ENCODE results near the gene PPCDC. TPM values are rescaled to one million over a fixed set of nuclear protein-coding genes. Genes with fewer than 3 reads are reported as not detected.
A peak's percentile ranks its signal among the peaks of the same experiment; 100 is the strongest.

Gene PPCDC
- polyA plus RNA-seq, 4 donors, result 11.4 to 29.4 (median 17.7) TPM

- no peak overlapping the region for H3K4me3 ChIP-seq (ENCODE audit: low read depth in 1 of 3, low read length in 3 of 3)
- no peak for FAIRE-seq
- 30 to 52% (median 47%) methylated on average over 10 to 12 of the region's 12 CpGs for WGBS, 3 donors
These were observed 6.1 kb downstream of the PPCDC start for GRCh38 chr15:75029378-75030022.

GRCh38 chr15:75030023-75030413, 6.6 kb downstream of the PPCDC start:
- DNase-seq, result no peak
- Histone ChIP-seq H3K9me3 (ENCODE audit: control insufficient read depth in 2 of 2, insufficient read depth in 1 of 2, low read depth in 1 of 2, low read length in 1 of 2) (no peaks in the 10 kb centered on the region), H3K27ac (ENCODE audit: low read depth in 1 of 3, low read length in 2 of 3) (peak overlapping the region in 1 of 3 donors; percentile 52), H3K27me3 (ENCODE audit: control insufficient read depth in 3 of 3, insufficient read depth in 3 of 3, low read length in 3 of 3) (no peaks in the 10 kb centered on the region), H3K36me3 (ENCODE audit: control insufficient read depth in 3 of 3, insufficient read depth in 2 of 3, low read depth in 1 of 3, low read length in 3 of 3) (peaks cover 0 to 50% (median 0%) of the 10 kb centered on the region in 3 donors), H3K4me3 (ENCODE audit: low read depth in 1 of 3, low read length in 3 of 3) (no peak overlapping the region), H3K4me1 (ENCODE audit: control insufficient read depth in 3 of 3, insufficient read depth in 2 of 3, low read depth in 1 of 3, low read length in 2 of 3) (peaks cover 0 to 31% (median 3%) of the 10 kb centered on the region in 3 donors)
- FAIRE-seq, result no peak
- 46 to 80% (median 57%) methylated on average over 2 of the region's 2 CpGs for WGBS, 3 donors

More at GRCh38 chr15:75029378-75030022, 6.1 kb downstream of the PPCDC start:
- DNase-seq, result peak; percentile 82 to 90
- Histone ChIP-seq H3K27me3 (ENCODE audit: control insufficient read depth in 3 of 3, insufficient read depth in 3 of 3, low read length in 3 of 3) (no peaks in the 10 kb centered on the region), H3K27ac (ENCODE audit: low read depth in 1 of 3, low read length in 2 of 3) (peak overlapping the region in 2 of 3 donors; percentile 17 to 52), H3K9me3 (ENCODE audit: control insufficient read depth in 2 of 2, insufficient read depth in 1 of 2, low read depth in 1 of 2, low read length in 1 of 2) (no peaks in the 10 kb centered on the region), H3K4me1 (ENCODE audit: control insufficient read depth in 3 of 3, insufficient read depth in 2 of 3, low read depth in 1 of 3, low read length in 2 of 3) (peaks cover 0 to 30% (median 3%) of the 10 kb centered on the region in 3 donors), H3K36me3 (ENCODE audit: control insufficient read depth in 3 of 3, insufficient read depth in 2 of 3, low read depth in 1 of 3, low read length in 3 of 3) (peaks cover 0 to 49% (median 0%) of the 10 kb centered on the region in 3 donors)

- 86 to 90% (median 87%) methylated on average over 4 of the region's 4 CpGs for WGBS, 3 donors
- H3K27ac ChIP-seq (ENCODE audit: low read depth in 1 of 3, low read length in 2 of 3), result peak overlapping the region in 1 of 3 donors; percentile 52
- H3K27me3 ChIP-seq (ENCODE audit: control insufficient read depth in 3 of 3, insufficient read depth in 3 of 3, low read length in 3 of 3), result no peaks in the 10 kb centered on the region
- peak in 1 of 2 donors; percentile 24 for DNase-seq
- H3K4me1 ChIP-seq (ENCODE audit: control insufficient read depth in 3 of 3, insufficient read depth in 2 of 3, low read depth in 1 of 3, low read length in 2 of 3), result peaks cover 0 to 32% (median 3%) of the 10 kb centered on the region in 3 donors
- H3K4me3 ChIP-seq (ENCODE audit: low read depth in 1 of 3, low read length in 3 of 3), result no peak overlapping the region
- H3K36me3 ChIP-seq (ENCODE audit: control insufficient read depth in 3 of 3, insufficient read depth in 2 of 3, low read depth in 1 of 3, low read length in 3 of 3), result peaks cover 0 to 52% (median 0%) of the 10 kb centered on the region in 3 donors
- H3K9me3 ChIP-seq (ENCODE audit: control insufficient read depth in 2 of 2, insufficient read depth in 1 of 2, low read depth in 1 of 2, low read length in 1 of 2), result no peaks in the 10 kb centered on the region
- no peak for FAIRE-seq
These were observed 7.0 kb downstream of the PPCDC start for GRCh38 chr15:75030424-75030823.

GRCh38 chr15:75031848-75032247, 8.5 kb downstream of the PPCDC start:
- Histone ChIP-seq H3K27me3 (ENCODE audit: control insufficient read depth in 3 of 3, insufficient read depth in 3 of 3, low read length in 3 of 3) (no peaks in the 10 kb centered on the region), H3K4me1 (ENCODE audit: control insufficient read depth in 3 of 3, insufficient read depth in 2 of 3, low read depth in 1 of 3, low read length in 2 of 3) (peaks cover 0 to 44% (median 3%) of the 10 kb centered on the region in 3 donors), H3K9me3 (ENCODE audit: control insufficient read depth in 2 of 2, insufficient read depth in 1 of 2, low read depth in 1 of 2, low read length in 1 of 2) (no peaks in the 10 kb centered on the region), H3K4me3 (ENCODE audit: low read depth in 1 of 3, low read length in 3 of 3) (no peak overlapping the region), H3K27ac (ENCODE audit: low read depth in 1 of 3, low read length in 2 of 3) (no peak overlapping the region), H3K36me3 (ENCODE audit: control insufficient read depth in 3 of 3, insufficient read depth in 2 of 3, low read depth in 1 of 3, low read length in 3 of 3) (peaks cover 0 to 47% (median 0%) of the 10 kb centered on the region in 3 donors)
- no peak for DNase-seq
- 41 to 52% (median 50%) methylated on average over 4 of the region's 4 CpGs for WGBS, 3 donors
- no peak for FAIRE-seq

- no peak for FAIRE-seq
- Histone ChIP-seq H3K9me3 (ENCODE audit: control insufficient read depth in 2 of 2, insufficient read depth in 1 of 2, low read depth in 1 of 2, low read length in 1 of 2) (no peaks in the 10 kb centered on the region), H3K27me3 (ENCODE audit: control insufficient read depth in 3 of 3, insufficient read depth in 3 of 3, low read length in 3 of 3) (no peaks in the 10 kb centered on the region), H3K27ac (ENCODE audit: low read depth in 1 of 3, low read length in 2 of 3) (no peak overlapping the region), H3K4me1 (ENCODE audit: control insufficient read depth in 3 of 3, insufficient read depth in 2 of 3, low read depth in 1 of 3, low read length in 2 of 3) (peaks cover 0 to 46% (median 3%) of the 10 kb centered on the region in 3 donors), H3K4me3 (ENCODE audit: low read depth in 1 of 3, low read length in 3 of 3) (no peak overlapping the region), H3K36me3 (ENCODE audit: control insufficient read depth in 3 of 3, insufficient read depth in 2 of 3, low read depth in 1 of 3, low read length in 3 of 3) (peaks cover 0 to 45% (median 0%) of the 10 kb centered on the region in 3 donors)
- DNase-seq, result no peak
- 86 to 90% (median 89%) methylated on average over 2 of the region's 2 CpGs for WGBS, 3 donors
These were observed 9.0 kb downstream of the PPCDC start for GRCh38 chr15:75032395-75032794.

- FAIRE-seq, result no peak
- Histone ChIP-seq H3K4me3 (ENCODE audit: low read depth in 1 of 3, low read length in 3 of 3) (no peak overlapping the region), H3K36me3 (ENCODE audit: control insufficient read depth in 3 of 3, insufficient read depth in 2 of 3, low read depth in 1 of 3, low read length in 3 of 3) (peaks cover 0 to 34% (median 0%) of the 10 kb centered on the region in 3 donors), H3K4me1 (ENCODE audit: control insufficient read depth in 3 of 3, insufficient read depth in 2 of 3, low read depth in 1 of 3, low read length in 2 of 3) (peaks cover 0 to 46% (median 3%) of the 10 kb centered on the region in 3 donors), H3K9me3 (ENCODE audit: control insufficient read depth in 2 of 2, insufficient read depth in 1 of 2, low read depth in 1 of 2, low read length in 1 of 2) (no peaks in the 10 kb centered on the region), H3K27me3 (ENCODE audit: control insufficient read depth in 3 of 3, insufficient read depth in 3 of 3, low read length in 3 of 3) (no peaks in the 10 kb centered on the region), H3K27ac (ENCODE audit: low read depth in 1 of 3, low read length in 2 of 3) (no peak overlapping the region)
- WGBS, 3 donors, result 79 to 85% (median 80%) methylated on average over 6 of the region's 6 CpGs
- DNase-seq, result no peak
These were observed 10.4 kb downstream of the PPCDC start for GRCh38 chr15:75033809-75034208.

- Histone ChIP-seq H3K27me3 (ENCODE audit: control insufficient read depth in 3 of 3, insufficient read depth in 3 of 3, low read length in 3 of 3) (no peaks in the 10 kb centered on the region), H3K9me3 (ENCODE audit: control insufficient read depth in 2 of 2, insufficient read depth in 1 of 2, low read depth in 1 of 2, low read length in 1 of 2) (no peaks in the 10 kb centered on the region), H3K4me1 (ENCODE audit: control insufficient read depth in 3 of 3, insufficient read depth in 2 of 3, low read depth in 1 of 3, low read length in 2 of 3) (peaks cover 0 to 43% (median 2%) of the 10 kb centered on the region in 3 donors), H3K4me3 (ENCODE audit: low read depth in 1 of 3, low read length in 3 of 3) (no peak overlapping the region), H3K27ac (ENCODE audit: low read depth in 1 of 3, low read length in 2 of 3) (no peak overlapping the region), H3K36me3 (ENCODE audit: control insufficient read depth in 3 of 3, insufficient read depth in 2 of 3, low read depth in 1 of 3, low read length in 3 of 3) (peaks cover 0 to 26% (median 0%) of the 10 kb centered on the region in 3 donors)
- FAIRE-seq (no peak), DNase-seq (no peak)
- 90 to 94% (median 93%) methylated on average over 8 of the region's 8 CpGs for WGBS, 3 donors
These were observed 11.2 kb downstream of the PPCDC start for GRCh38 chr15:75034615-75035014.

- peaks cover 0 to 17% (median 0%) of the 10 kb centered on the region in 3 donors for H3K36me3 ChIP-seq (ENCODE audit: control insufficient read depth in 3 of 3, insufficient read depth in 2 of 3, low read depth in 1 of 3, low read length in 3 of 3)
- peak; percentile 87 to 91 for DNase-seq
- no peaks in the 10 kb centered on the region for H3K9me3 ChIP-seq (ENCODE audit: control insufficient read depth in 2 of 2, insufficient read depth in 1 of 2, low read depth in 1 of 2, low read length in 1 of 2)
- no peak for FAIRE-seq
- peak overlapping the region in 2 of 3 donors; percentile 5 to 67 for H3K27ac ChIP-seq (ENCODE audit: low read depth in 1 of 3, low read length in 2 of 3)
- peaks cover 0 to 33% (median 2%) of the 10 kb centered on the region in 3 donors for H3K4me1 ChIP-seq (ENCODE audit: control insufficient read depth in 3 of 3, insufficient read depth in 2 of 3, low read depth in 1 of 3, low read length in 2 of 3)
- H3K4me3 ChIP-seq (ENCODE audit: low read depth in 1 of 3, low read length in 3 of 3), result no peak overlapping the region
- 18 to 59% (median 26%) methylated on average over 2 of the region's 2 CpGs for WGBS, 3 donors
- no peaks in the 10 kb centered on the region for H3K27me3 ChIP-seq (ENCODE audit: control insufficient read depth in 3 of 3, insufficient read depth in 3 of 3, low read length in 3 of 3)
These were observed 12.8 kb downstream of the PPCDC start for GRCh38 chr15:75036212-75036616.

Measured in small intestine (tissue), 7 donors.